HepG2 (cell line): ENCODE data around the gene ZBTB21. TPM values are rescaled to one million over a fixed set of nuclear protein-coding genes. Genes with fewer than 3 reads are reported as not detected.

ENCODE experiments used
- AGO1 ChIP-seq: fragments of 200-400 bp; formaldehyde crosslinking; IDR thresholded peaks from 2 replicates; pipeline ENCODE4 v1.6.1; 2017; ENCODE audit warnings: mild to moderate bottlenecking, low read depth, low read length, moderate library complexity; ENCODE audit not compliant: poor library complexity, severe bottlenecking
- DR1 ChIP-seq: sonication (generic); formaldehyde crosslinking; IDR thresholded peaks from 2 replicates; pipeline ENCODE4 v1.8.0; 2021; ENCODE audit warnings: mild to moderate bottlenecking, missing genetic modification reagents, inconsistent platforms
- FOSL1 ChIP-seq: sonication (generic); formaldehyde crosslinking; IDR thresholded peaks from 2 replicates; pipeline ENCODE4 v1.9.0; 2021; ENCODE audit warnings: missing genetic modification reagents, borderline replicate concordance
- GZF1 ChIP-seq: sonication (generic); formaldehyde crosslinking; IDR thresholded peaks from 2 replicates; pipeline ENCODE4 v1.5.1; 2020; ENCODE audit warnings: mild to moderate bottlenecking, missing genetic modification reagents
- HNRNPUL1 ChIP-seq: fragments of 200-400 bp; formaldehyde crosslinking; IDR thresholded peaks from 2 replicates; pipeline ENCODE4 v1.6.1; 2017; ENCODE audit warnings: low read depth, mild to moderate bottlenecking, low read length, moderate library complexity
- HOXD1 ChIP-seq: sonication (generic); formaldehyde crosslinking; IDR thresholded peaks from 2 replicates; pipeline ENCODE4 v1.5.0; 2020; ENCODE audit warnings: missing genetic modification reagents
- JUNB ChIP-seq: sonication (generic); formaldehyde crosslinking; IDR thresholded peaks from 2 replicates; pipeline ENCODE4 v1.8.0; 2022; ENCODE audit warnings: missing genetic modification reagents, mild to moderate bottlenecking, borderline replicate concordance
- MYC ChIP-seq: sonication (generic); formaldehyde crosslinking; IDR thresholded peaks from 2 replicates; pipeline ENCODE4 v1.9.0; 2021; ENCODE audit warnings: missing genetic modification reagents, borderline replicate concordance
- NFIC ChIP-seq: IDR thresholded peaks from 2 replicates; pipeline ENCODE4 v1.6.1; 2012; ENCODE audit warnings: mild to moderate bottlenecking, low read length, inconsistent platforms
- RFXAP ChIP-seq: sonication (generic); formaldehyde crosslinking; IDR thresholded peaks from 2 replicates; pipeline ENCODE4 v1.4.0; 2020; ENCODE audit warnings: missing genetic modification reagents, borderline replicate concordance
- RXRA ChIP-seq: sonication (generic); formaldehyde crosslinking; IDR thresholded peaks from 2 replicates; pipeline ENCODE4 v1.5.1; 2020; ENCODE audit warnings: missing genetic modification reagents
- RXRB ChIP-seq: IDR thresholded peaks from 2 replicates; pipeline ENCODE4 v1.6.1; 2016; ENCODE audit warnings: borderline replicate concordance, missing genetic modification reagents, missing compliant biosample characterization
- SAFB2 ChIP-seq: sonication (generic); formaldehyde crosslinking; IDR thresholded peaks from 2 replicates; pipeline ENCODE4 v1.5.1; 2020; ENCODE audit warnings: missing genetic modification reagents, low read depth, mild to moderate bottlenecking, borderline replicate concordance
- SMARCC2 ChIP-seq: fragments of 450-650 bp; IDR thresholded peaks from 2 replicates; pipeline ENCODE4 v1.6.1; 2017; ENCODE audit warnings: antibody characterized with exemption, mild to moderate bottlenecking
- SOX13 ChIP-seq, 3 experiments: fragments of 450-650 bp in 1 of 3; sonication (generic) in 1 of 3; formaldehyde crosslinking in 1 of 3; IDR thresholded peaks in 2 of 3; conservative IDR thresholded peaks in 1 of 3; 2 replicates each; pipeline versions ENCODE4 v1.5.0 to v1.6.1; 2016 to 2020; ENCODE audit warnings: antibody characterized with exemption in 1 of 3, mild to moderate bottlenecking in 1 of 3, missing compliant biosample characterization in 1 of 3, missing genetic modification reagents in 1 of 3, moderate library complexity in 1 of 3
- ZFP36L1 ChIP-seq: sonication (generic); formaldehyde crosslinking; IDR thresholded peaks from 2 replicates; pipeline ENCODE4 v1.8.0; 2022; ENCODE audit warnings: mild to moderate bottlenecking, missing genetic modification reagents, moderate library complexity
- ZMYM4 ChIP-seq: sonication (generic); formaldehyde crosslinking; IDR thresholded peaks from 2 replicates; pipeline ENCODE4 v1.8.1; 2023; ENCODE audit warnings: mild to moderate bottlenecking, missing genetic modification reagents
- ZNF124 ChIP-seq: sonication (generic); formaldehyde crosslinking; IDR thresholded peaks from 2 replicates; pipeline ENCODE4 v1.4.0; 2020; ENCODE audit warnings: missing genetic modification reagents
- ZNF224 ChIP-seq: sonication (generic); formaldehyde crosslinking; IDR thresholded peaks from 2 replicates; pipeline ENCODE4 v1.5.0; 2020; ENCODE audit warnings: mild to moderate bottlenecking, missing genetic modification reagents
- ZNF234 ChIP-seq: sonication (generic); formaldehyde crosslinking; conservative IDR thresholded peaks from 2 replicates; pipeline ENCODE4 v1.5.1; 2020; ENCODE audit warnings: mild to moderate bottlenecking, missing genetic modification reagents
- ZNF263 ChIP-seq: sonication (generic); formaldehyde crosslinking; IDR thresholded peaks from 2 replicates; pipeline ENCODE4 v1.4.0; 2020; ENCODE audit warnings: missing genetic modification reagents
- ZNF343 ChIP-seq: sonication (generic); formaldehyde crosslinking; IDR thresholded peaks from 2 replicates; pipeline ENCODE4 v1.4.0; 2020; ENCODE audit warnings: mild to moderate bottlenecking, missing genetic modification reagents
- ZNF432 ChIP-seq: sonication (generic); formaldehyde crosslinking; IDR thresholded peaks from 2 replicates; pipeline ENCODE4 v1.5.0; 2020; ENCODE audit warnings: missing genetic modification reagents, mild to moderate bottlenecking, borderline replicate concordance
- polyA plus RNA-seq, 8 experiments: library from polyadenylated mRNA; depleted of rRNA in 3 of 8; stranded (reverse) in 7 of 8; unstranded in 1 of 8; fragments of >200 nt; fragmentation: Illumina TruSeq in 4 of 8; extraction: Trizol in 4 of 8; gene quantifications; 2 replicates each; pipeline versions ENCODE4 v1.2.1 to v1.2.3, GENCODE V29; 2011 to 2016; ENCODE audit warnings: low read depth in 4 of 8, missing spikeins in 1 of 8, mixed read lengths in 1 of 8; ENCODE audit not compliant: insufficient read depth in 1 of 8
- total RNA-seq, 5 experiments: library from RNA; depleted of rRNA; stranded (reverse); fragments of >200 nt; fragmentation: Illumina TruSeq; extraction: Trizol; gene quantifications; 2 replicates each; pipeline ENCODE4 v1.2.3, GENCODE V29; 2016; ENCODE audit warnings: low read depth in 1 of 5
- TF ChIP-seq, protein P1 (sequence below): sonication (generic); formaldehyde crosslinking; IDR thresholded peaks from 2 replicates; pipeline ENCODE4 v1.4.0; 2020; ENCODE audit warnings: mild to moderate bottlenecking, missing genetic modification reagents, borderline replicate concordance
- TF ChIP-seq, protein P2 (sequence below): sonication (generic); formaldehyde crosslinking; IDR thresholded peaks from 2 replicates; pipeline ENCODE4 v1.5.0; 2020; ENCODE audit warnings: mild to moderate bottlenecking, missing genetic modification reagents
- TF ChIP-seq, protein P3 (sequence below): sonication (generic); formaldehyde crosslinking; IDR thresholded peaks from 2 replicates; pipeline ENCODE4 v1.5.0; 2020; ENCODE audit warnings: mild to moderate bottlenecking, low read depth, missing genetic modification reagents, borderline replicate concordance

ZBTB21 gene
- total and polyA plus RNA-seq, 2 of the 13 experiments (the other 11 are each of a cell fraction or from before 2014, with no cell fraction given): 4.5 to 6.1 TPM

DNA sequence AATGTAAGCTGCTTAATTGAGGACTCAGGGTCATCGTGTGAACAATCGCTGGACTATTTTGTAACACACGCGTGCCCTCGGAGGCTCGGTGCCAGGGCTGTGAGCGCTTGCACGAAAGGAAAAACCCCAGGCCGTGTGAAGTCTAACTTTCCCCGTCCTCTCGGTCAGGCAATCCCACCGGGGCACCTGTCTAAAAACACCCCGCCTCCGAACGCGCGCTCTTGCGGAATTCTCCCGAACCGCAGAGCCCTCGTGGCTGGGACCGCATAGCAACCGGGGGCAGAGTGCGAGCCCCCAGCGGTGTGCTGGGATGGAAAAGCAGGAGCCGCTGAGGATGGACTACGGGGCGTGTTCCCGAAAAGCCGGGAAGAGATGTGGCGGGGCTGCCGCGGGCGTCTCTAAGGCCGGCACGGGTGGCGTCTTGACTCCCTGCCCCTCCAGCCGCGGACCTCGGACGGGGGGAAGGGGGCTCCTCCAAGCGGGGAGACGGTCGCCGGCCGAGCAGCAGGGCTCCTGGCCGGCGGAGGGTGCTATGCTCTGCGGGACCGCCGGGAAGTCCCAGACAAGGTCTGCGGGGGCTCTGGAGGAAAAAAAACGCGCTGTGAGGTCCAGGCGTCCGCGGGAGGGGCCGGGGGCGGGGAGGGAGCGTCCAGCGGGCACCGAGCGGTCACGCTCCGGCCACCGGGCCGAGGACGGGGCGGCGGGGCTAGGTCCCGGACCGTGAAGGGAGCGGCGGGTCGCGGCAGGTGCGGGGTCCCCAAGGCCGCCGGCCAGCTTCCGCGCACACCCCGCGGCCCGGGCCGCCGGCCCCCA is 936 bp downstream of the ZBTB21 start (continued):
- TF ChIP-seq SAFB2 (CRISPR knock-in tag) (0 out of 2 replicates have a peak, but pooled peaks have one; percentile 4), ZMYM4 (CRISPR knock-in tag) (no peak), ZFP36L1 (CRISPR knock-in tag) (no peak), GZF1 (CRISPR knock-in tag) (0 out of 2 replicates have a peak, but pooled peaks have one; percentile 65), MYC (CRISPR knock-in tag) (peak; percentile 72), JUNB (no peak), ZNF124 (CRISPR knock-in tag) (no peak), ZNF263 (CRISPR knock-in tag) (no peak), SOX13 (IDR thresholded peaks at IDR 0.05) (no peak), SOX13 (CRISPR knock-in tag; conservative IDR thresholded peaks at IDR 0.05 in 1 of 2, IDR thresholded peaks at IDR 0.05 in 1 of 2) (no peak), RXRA (CRISPR knock-in tag) (0 out of 2 replicates have a peak, but pooled peaks have one; percentile 46), ZNF343 (CRISPR knock-in tag) (no peak), FOSL1 (no peak), HNRNPUL1 (no peak), ZNF432 (CRISPR knock-in tag) (no peak), RFXAP (CRISPR knock-in tag) (peak; percentile 56; the same call in 1 of the 2 replicates), AGO1 (no peak), NFIC (no peak; the same call in 1 of the 2 replicates), DR1 (no peak), HOXD1 (CRISPR knock-in tag) (no peak), SMARCC2 (no peak), ZNF224 (CRISPR knock-in tag) (peak; percentile 22; the same call in 1 of the 2 replicates), ZNF234 (0 out of 2 replicates have a peak, but pooled peaks have one; percentile 65), RXRB (CRISPR knock-in tag) (no peak; the same call in 1 of the 2 replicates)
- TF ChIP-seq, protein P1, sequence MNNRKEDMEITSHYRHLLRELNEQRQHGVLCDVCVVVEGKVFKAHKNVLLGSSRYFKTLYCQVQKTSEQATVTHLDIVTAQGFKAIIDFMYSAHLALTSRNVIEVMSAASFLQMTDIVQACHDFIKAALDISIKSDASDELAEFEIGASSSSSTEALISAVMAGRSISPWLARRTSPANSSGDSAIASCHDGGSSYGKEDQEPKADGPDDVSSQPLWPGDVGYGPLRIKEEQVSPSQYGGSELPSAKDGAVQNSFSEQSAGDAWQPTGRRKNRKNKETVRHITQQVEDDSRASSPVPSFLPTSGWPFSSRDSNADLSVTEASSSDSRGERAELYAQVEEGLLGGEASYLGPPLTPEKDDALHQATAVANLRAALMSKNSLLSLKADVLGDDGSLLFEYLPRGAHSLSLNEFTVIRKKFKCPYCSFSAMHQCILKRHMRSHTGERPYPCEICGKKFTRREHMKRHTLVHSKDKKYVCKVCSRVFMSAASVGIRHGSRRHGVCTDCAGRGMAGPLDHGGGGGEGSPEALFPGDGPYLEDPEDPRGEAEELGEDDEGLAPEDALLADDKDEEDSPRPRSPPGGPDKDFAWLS (CRISPR knock-in tag): no peak
- TF ChIP-seq, protein P2, sequence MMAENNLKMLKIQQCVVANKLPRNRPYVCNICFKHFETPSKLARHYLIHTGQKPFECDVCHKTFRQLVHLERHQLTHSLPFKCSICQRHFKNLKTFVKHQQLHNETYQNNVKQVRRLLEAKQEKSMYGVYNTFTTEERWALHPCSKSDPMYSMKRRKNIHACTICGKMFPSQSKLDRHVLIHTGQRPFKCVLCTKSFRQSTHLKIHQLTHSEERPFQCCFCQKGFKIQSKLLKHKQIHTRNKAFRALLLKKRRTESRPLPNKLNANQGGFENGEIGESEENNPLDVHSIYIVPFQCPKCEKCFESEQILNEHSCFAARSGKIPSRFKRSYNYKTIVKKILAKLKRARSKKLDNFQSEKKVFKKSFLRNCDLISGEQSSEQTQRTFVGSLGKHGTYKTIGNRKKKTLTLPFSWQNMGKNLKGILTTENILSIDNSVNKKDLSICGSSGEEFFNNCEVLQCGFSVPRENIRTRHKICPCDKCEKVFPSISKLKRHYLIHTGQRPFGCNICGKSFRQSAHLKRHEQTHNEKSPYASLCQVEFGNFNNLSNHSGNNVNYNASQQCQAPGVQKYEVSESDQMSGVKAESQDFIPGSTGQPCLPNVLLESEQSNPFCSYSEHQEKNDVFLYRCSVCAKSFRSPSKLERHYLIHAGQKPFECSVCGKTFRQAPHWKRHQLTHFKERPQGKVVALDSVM (CRISPR knock-in tag): 0 out of 2 replicates have a peak, but pooled peaks have one; percentile 4
- TF ChIP-seq, protein P3, sequence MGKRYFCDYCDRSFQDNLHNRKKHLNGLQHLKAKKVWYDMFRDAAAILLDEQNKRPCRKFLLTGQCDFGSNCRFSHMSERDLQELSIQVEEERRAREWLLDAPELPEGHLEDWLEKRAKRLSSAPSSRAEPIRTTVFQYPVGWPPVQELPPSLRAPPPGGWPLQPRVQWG (CRISPR knock-in tag): no peak
